Colonic mucosa (tissue), 4 donors: ENCODE data around the gene NDUFS7. TPM values are rescaled to one million over a fixed set of nuclear protein-coding genes. Genes with fewer than 3 reads are reported as not detected.

Source experiments
- DNase-seq: peaks from one replicate; pipeline ENCODE4 v3.0.0-alpha.2; 2020
- H3K27ac ChIP-seq: fragments of 200-600 bp; one replicate; pipeline ENCODE4 v1.8.0; 2021
- H3K27me3 ChIP-seq: fragments of 200-600 bp; one replicate; pipeline ENCODE4 v1.8.0; 2021
- H3K36me3 ChIP-seq: fragments of 200-600 bp; one replicate; pipeline ENCODE4 v1.8.0; 2021
- H3K4me1 ChIP-seq: fragments of 200-600 bp; one replicate; pipeline ENCODE4 v1.8.0; 2021; ENCODE audit warnings: mild to moderate bottlenecking
- H3K4me3 ChIP-seq: fragments of 200-600 bp; one replicate; pipeline ENCODE4 v1.8.0; 2021
- H3K9ac ChIP-seq, 2 donors: one replicate each; pipeline ENCODE4 v1.7.0; 2013; ENCODE audit warnings: control low read depth in 2 of 2, low read depth in 2 of 2, low read length in 2 of 2
- H3K9me3 ChIP-seq: fragments of 200-600 bp; one replicate; pipeline ENCODE4 v1.8.0; 2021
- CTCF ChIP-seq: fragments of 200-600 bp; IDR thresholded peaks from one replicate; pipeline ENCODE4 v1.8.0; 2022; ENCODE audit warnings: antibody characterized with exemption, mild to moderate bottlenecking
- intact Hi-C: fragments of 100-400 bp; cut with DNase I; formaldehyde crosslinking; loops from one replicate; pipeline ENCODE4 v1.14.1; 2022
- total RNA-seq, 2 donors: library from RNA; stranded (reverse); fragmentation: NEBNext Ultra II Directional in 1 of 2; extraction: Animal tissue kit (Norgen Biotek cat#: 25700) in 1 of 2; gene quantifications; one replicate each; pipeline ENCODE4 v1.2.1, GENCODE V29; 2021
- donor health status: healthy.
- donor health status: DM: no; HTN: no; CAD: no.
- donor health status: DM: no; HTN: no; CAD: no.

Gene NDUFS7
- total RNA-seq, 2 donors from 2014 or later = 192 to 244 TPM

DNA sequence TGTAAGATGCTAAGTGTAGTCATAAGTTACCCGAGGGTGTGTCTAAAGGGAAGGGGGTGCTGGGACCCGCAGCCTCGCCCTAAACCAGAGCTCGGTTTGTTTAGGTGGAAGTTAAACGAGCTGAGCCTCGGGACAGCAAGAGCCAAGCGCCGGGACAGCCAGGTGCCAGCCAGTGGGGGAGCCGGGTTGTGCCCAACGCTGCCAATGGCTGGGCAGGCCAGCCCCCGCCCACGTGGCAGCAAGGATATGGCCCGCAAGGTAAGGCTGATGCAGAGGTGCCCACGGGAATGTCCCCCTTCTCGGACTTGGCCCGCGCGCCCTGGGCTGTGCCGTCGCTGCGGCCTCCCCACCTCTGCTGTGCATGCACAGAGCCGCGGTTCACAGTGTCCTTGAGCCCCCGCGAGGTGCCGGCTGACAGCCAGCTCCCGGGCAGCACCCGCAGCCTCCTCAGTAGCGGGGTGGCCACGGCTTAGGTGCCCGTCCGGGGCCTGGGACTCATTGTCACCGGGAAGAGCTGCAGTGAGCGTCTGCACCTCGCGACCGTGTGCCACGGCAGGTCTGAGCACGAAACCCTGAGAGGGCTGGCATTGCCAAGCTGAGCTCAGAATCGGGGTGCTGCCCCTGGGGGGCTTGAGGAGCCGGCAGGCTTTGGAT is 45.2 kb downstream of the NDUFS7 start:
- Histone ChIP-seq H3K27me3 (no peaks in the 10 kb centered on the region), H3K27ac (no peak overlapping the region), H3K36me3 (peaks cover 26% of the 10 kb centered on the region), H3K4me3 (no peak overlapping the region), H3K4me1 (no peaks in the 10 kb centered on the region), H3K9me3 (no peaks in the 10 kb centered on the region), H3K9ac (peak overlapping the region in 1 of 2 donors; percentile 24)
- DNase-seq = no peak
- intact Hi-C loops = no loop called here
- TF ChIP-seq CTCF = no peak

- peak; percentile 49 for DNase-seq
- H3K4me3 ChIP-seq = no peak overlapping the region
- H3K4me1 ChIP-seq = no peaks in the 10 kb centered on the region
- H3K9me3 ChIP-seq = no peaks in the 10 kb centered on the region
- peak overlapping the region; percentile 17 for H3K27ac ChIP-seq
- intact Hi-C loops = no loop called here
- no peaks in the 10 kb centered on the region for H3K27me3 ChIP-seq
- TF ChIP-seq CTCF = no peak
- H3K36me3 ChIP-seq = peaks cover 28% of the 10 kb centered on the region
- no peak overlapping the region for H3K9ac ChIP-seq
These were observed 46.0 kb downstream of the NDUFS7 start for GRCh38 chr19:1429750-1430149.

GRCh38 chr19:1430246-1430645 is 46.5 kb downstream of the NDUFS7 start:
- intact Hi-C loops = no loop called here
- Histone ChIP-seq H3K9me3 (no peaks in the 10 kb centered on the region), H3K9ac (no peak overlapping the region), H3K4me3 (no peak overlapping the region), H3K36me3 (peaks cover 26% of the 10 kb centered on the region), H3K4me1 (no peaks in the 10 kb centered on the region), H3K27ac (no peak overlapping the region), H3K27me3 (no peaks in the 10 kb centered on the region)
- TF ChIP-seq CTCF = no peak
- DNase-seq = no peak

GRCh38 chr19:1431759-1432506 is 48.2 kb downstream of the NDUFS7 start:
- H3K27me3 ChIP-seq = no peaks in the 10 kb centered on the region
- TF ChIP-seq CTCF = no peak
- no peak for DNase-seq
- no peaks in the 10 kb centered on the region for H3K4me1 ChIP-seq
- no peak overlapping the region for H3K9ac ChIP-seq
- H3K4me3 ChIP-seq = no peak overlapping the region
- no peaks in the 10 kb centered on the region for H3K9me3 ChIP-seq
- peaks cover 16% of the 10 kb centered on the region for H3K36me3 ChIP-seq
- H3K27ac ChIP-seq = no peak overlapping the region
- intact Hi-C loops = no loop called here

GRCh38 chr19:1432507-1432887 is 48.8 kb downstream of the NDUFS7 start:
- TF ChIP-seq CTCF = no peak
- peaks cover 16% of the 10 kb centered on the region for H3K36me3 ChIP-seq
- H3K4me1 ChIP-seq = no peaks in the 10 kb centered on the region

More at GRCh38 chr19:1432507-1432887, 48.8 kb downstream of the NDUFS7 start:
- DNase-seq = no peak
- H3K27me3 ChIP-seq = no peaks in the 10 kb centered on the region
- H3K4me3 ChIP-seq = no peak overlapping the region
- intact Hi-C loops = no loop called here
- H3K9me3 ChIP-seq = no peaks in the 10 kb centered on the region
- no peak overlapping the region for H3K9ac ChIP-seq
- H3K27ac ChIP-seq = no peak overlapping the region
